H1 (cell line): ENCODE results near the gene ADCY9. TPM values are rescaled to one million over a fixed set of nuclear protein-coding genes. Genes with fewer than 3 reads are reported as not detected.

Source experiments
- CTCF ChIA-PET: fragments of 300-600 bp; sonication (Branson Sonifier 250); formaldehyde crosslinking; loops from one replicate; lab custom pipeline; 2021; ENCODE audit not compliant: partially characterized antibody; lab: Charles Lee
- POLR2A ChIA-PET: fragments of 300-600 bp; sonication (Branson Sonifier 250); formaldehyde crosslinking; loops from one replicate; lab custom pipeline; 2021; ENCODE audit warnings: inconsistent platforms; ENCODE audit not compliant: partially characterized antibody; lab: Charles Lee
- DNase-seq, 2 experiments: peaks; one replicate each; pipeline versions ENCODE4 v3.0.0 to v3.0.0-alpha.2; 2010 to 2022; ENCODE audit warnings: low spot score in 2 of 2, low read depth in 1 of 2, mixed read lengths in 1 of 2
- FAIRE-seq: peaks from 2 replicates; lab custom pipeline; 2011; peaks lifted over from hg19 to GRCh38; lab: Jason Lieb, UNC
- H2AFZ ChIP-seq: 2 replicates; pipeline ENCODE4 v1.8.1; 2012; ENCODE audit warnings: low read length, inconsistent platforms
- H2AK5ac ChIP-seq: 2 replicates; pipeline ENCODE4 v1.6.1; 2013; ENCODE audit warnings: low read depth, low read length
- H2BK120ac ChIP-seq: replicated peaks from 2 replicates; pipeline ENCODE3; 2013; ENCODE audit warnings: low read depth, low read length, inconsistent platforms
- H2BK12ac ChIP-seq: 2 replicates; pipeline ENCODE4 v1.6.1; 2013; ENCODE audit warnings: low read depth, low read length
- H2BK15ac ChIP-seq: 2 replicates; pipeline ENCODE4 v1.6.1; 2013; ENCODE audit warnings: low read length
- H2BK20ac ChIP-seq: 2 replicates; pipeline ENCODE4 v1.6.1; 2013; ENCODE audit warnings: low read length
- H2BK5ac ChIP-seq: 2 replicates; pipeline ENCODE4 v1.6.1; 2013; ENCODE audit warnings: low read depth, low read length
- H3K14ac ChIP-seq: 2 replicates; pipeline ENCODE4 v1.6.1; 2013; ENCODE audit warnings: inconsistent platforms; ENCODE audit not compliant: insufficient read length
- H3K18ac ChIP-seq: 2 replicates; pipeline ENCODE4 v1.6.1; 2013; ENCODE audit warnings: low read length; ENCODE audit errors: extremely low read depth
- H3K23ac ChIP-seq: 2 replicates; pipeline ENCODE4 v1.6.1; 2013; ENCODE audit warnings: inconsistent platforms; ENCODE audit not compliant: insufficient read length
- H3K23me2 ChIP-seq: 2 replicates; pipeline ENCODE4 v1.6.1; 2013; ENCODE audit warnings: low read depth, low read length
- H3K27ac ChIP-seq: 2 replicates; pipeline ENCODE4 v1.6.1; 2011; ENCODE audit warnings: low read depth, low read length, inconsistent platforms
- H3K27me3 ChIP-seq, 4 experiments: replicated peaks in 1 of 4; 1 replicate in 1 of 4; 2 replicates in 3 of 4; pipeline versions ENCODE4 v1.6.1 to v1.8.1; 2011 to 2013; ENCODE audit warnings: low read length in 3 of 4, mild to moderate bottlenecking in 3 of 4, inconsistent platforms in 2 of 4, mixed read lengths in 2 of 4, moderate library complexity in 1 of 4; ENCODE audit not compliant: control insufficient read depth in 3 of 4, insufficient read depth in 3 of 4; ENCODE audit errors: extremely low read depth in 1 of 4
- H3K36me3 ChIP-seq, 4 experiments: 2 replicates each; pipeline versions ENCODE4 v1.6.1 to v1.8.1; 2011 to 2013; ENCODE audit warnings: mild to moderate bottlenecking in 4 of 4, low read length in 3 of 4, moderate library complexity in 2 of 4, control low read depth in 1 of 4, inconsistent platforms in 1 of 4; ENCODE audit not compliant: insufficient read depth in 4 of 4, control insufficient read depth in 2 of 4
- H3K4ac ChIP-seq: replicated peaks from 2 replicates; pipeline ENCODE3; 2013; ENCODE audit warnings: low read length, low read depth, mixed read lengths, inconsistent platforms; ENCODE audit not compliant: insufficient read length
- H3K4me1 ChIP-seq, 4 experiments: replicated peaks in 1 of 4; 1 replicate in 1 of 4; 2 replicates in 3 of 4; pipeline versions ENCODE4 v1.6.1 to v1.8.1; 2011 to 2013; ENCODE audit warnings: low read length in 3 of 4, inconsistent platforms in 2 of 4, mixed read lengths in 1 of 4; ENCODE audit not compliant: insufficient read depth in 4 of 4, control insufficient read depth in 3 of 4
- H3K4me2 ChIP-seq, 2 experiments: 2 replicates each; pipeline versions ENCODE4 v1.6.1 to v1.8.1; 2011 to 2013; ENCODE audit warnings: low read depth in 2 of 2, low read length in 2 of 2, control low read depth in 1 of 2, inconsistent platforms in 1 of 2, mild to moderate bottlenecking in 1 of 2; ENCODE audit not compliant: insufficient read depth in 1 of 2
- H3K4me3 ChIP-seq, 4 experiments: fragments of 200-600, 300-600 bp in 1 of 4; sonication (generic), shearing (Covaris generic), sonication (Bioruptor Twin) in 1 of 4; 2 replicates each; pipeline versions ENCODE4 v1.5.1 to v1.8.1; 2011 to 2016; ENCODE audit warnings: low read length in 4 of 4, low read depth in 3 of 4, control low read depth in 2 of 4, inconsistent platforms in 2 of 4, mild to moderate bottlenecking in 2 of 4, mixed read lengths in 1 of 4, moderate library complexity in 1 of 4; ENCODE audit not compliant: insufficient read depth in 2 of 4; ENCODE audit errors: extremely low read depth in 1 of 4
- H3K56ac ChIP-seq: replicated peaks from 2 replicates; pipeline ENCODE3; 2013; ENCODE audit warnings: low read depth, mild to moderate bottlenecking, mixed read lengths, low read length, inconsistent platforms; ENCODE audit not compliant: insufficient read length
- H3K79me1 ChIP-seq: 2 replicates; pipeline ENCODE4 v1.6.1; 2013; ENCODE audit warnings: low read depth, low read length, control low read depth
- H3K79me2 ChIP-seq, 2 experiments: 2 replicates each; pipeline versions ENCODE4 v1.6.1 to v1.8.1; 2012 to 2013; ENCODE audit warnings: low read length in 2 of 2, mild to moderate bottlenecking in 2 of 2, inconsistent platforms in 1 of 2; ENCODE audit not compliant: insufficient read depth in 2 of 2, control insufficient read depth in 1 of 2
- H3K9ac ChIP-seq, 4 experiments: replicated peaks in 1 of 4; 1 replicate in 1 of 4; 2 replicates in 3 of 4; pipeline versions ENCODE4 v1.6.1 to v1.8.1; 2011 to 2013; ENCODE audit warnings: low read depth in 3 of 4, low read length in 3 of 4, control low read depth in 2 of 4, mild to moderate bottlenecking in 2 of 4, moderate library complexity in 2 of 4, inconsistent platforms in 1 of 4; ENCODE audit errors: extremely low read depth in 1 of 4
- H3K9me3 ChIP-seq, 2 experiments: 2 replicates each; pipeline versions ENCODE4 v1.6.1 to v1.8.1; 2012 to 2013; ENCODE audit warnings: mild to moderate bottlenecking in 2 of 2, moderate library complexity in 2 of 2, control low read depth in 1 of 2, inconsistent platforms in 1 of 2, low read depth in 1 of 2, low read length in 1 of 2, mixed read lengths in 1 of 2; ENCODE audit not compliant: insufficient read depth in 2 of 2
- H4K20me1 ChIP-seq, 2 experiments: replicated peaks in 1 of 2; 2 replicates each; pipeline versions ENCODE3 to v1.8.1; 2011 to 2013; ENCODE audit warnings: inconsistent platforms in 2 of 2, low read length in 2 of 2, mild to moderate bottlenecking in 1 of 2; ENCODE audit not compliant: insufficient read depth in 2 of 2, control insufficient read depth in 1 of 2
- H4K5ac ChIP-seq: 2 replicates; pipeline ENCODE4 v1.6.1; 2013; ENCODE audit warnings: low read length, low read depth, mixed read lengths, inconsistent platforms; ENCODE audit not compliant: insufficient read length
- H4K8ac ChIP-seq: 2 replicates; pipeline ENCODE4 v1.8.0; 2013; ENCODE audit warnings: mild to moderate bottlenecking, moderate library complexity, low read length, inconsistent platforms; ENCODE audit not compliant: insufficient read depth; ENCODE audit errors: extremely low read depth
- H4K91ac ChIP-seq: replicated peaks from 2 replicates; pipeline ENCODE3; 2013; ENCODE audit warnings: low read length, mixed read lengths, inconsistent platforms; ENCODE audit not compliant: insufficient read length
- SIX5 ChIP-seq: IDR thresholded peaks from 2 replicates; pipeline ENCODE4 v1.6.1; 2011; ENCODE audit warnings: mild to moderate bottlenecking, low read depth, low read length
- USF2 ChIP-seq: IDR thresholded peaks from 2 replicates; pipeline ENCODE4 v1.6.1; 2011; ENCODE audit warnings: low read length, improper control_type of control experiment
- WGBS, 2 experiments: shearing (Covaris generic) in 1 of 2; methylation state at CpG; one replicate each; pipeline versions ENCODE4 v1.1.6 to v1.1.7; 2013 to 2015; ENCODE audit warnings: low lambda C conversion rate in 2 of 2, mixed read lengths in 2 of 2, inconsistent platforms in 1 of 2, low coverage in 1 of 2, missing lambda C conversion rate in 1 of 2; ENCODE audit not compliant: insufficient replicate concordance in 2 of 2, insufficient coverage in 1 of 2, insufficient read length in 1 of 2; ENCODE audit errors: extremely low coverage in 1 of 2, missing lambda C conversion rate in 1 of 2; 5-methylcytosine and 5-hydroxymethylcytosine counted together
- polyA plus RNA-seq, 7 experiments: library from polyadenylated mRNA; depleted of rRNA in 3 of 7; stranded (reverse) in 5 of 7; unstranded in 2 of 7; fragments of >200 nt in 5 of 7; fragments of 200-250 nt in 2 of 7; gene quantifications; 1 replicate in 5 of 7; 2 replicates in 1 of 7; 4 replicates in 1 of 7; pipeline versions ENCODE4 v1.2.1 to v1.2.3, GENCODE V29; 2011 to 2013; ENCODE audit warnings: missing spikeins in 2 of 7, mixed read lengths in 2 of 7
- total RNA-seq: library from RNA; stranded (reverse); fragmentation: NEBNext Ultra II Directional; extraction: Animal tissue kit (Norgen Biotek cat#: 25700); gene quantifications from 2 replicates; pipeline ENCODE4 v1.2.1, GENCODE V29; 2021

ADCY9 gene
- total and polyA plus RNA-seq, 2 of the 8 experiments (the other 6 are each of a cell fraction or from before 2014, with no cell fraction given) = 5.4 to 13.1 TPM

DNA sequence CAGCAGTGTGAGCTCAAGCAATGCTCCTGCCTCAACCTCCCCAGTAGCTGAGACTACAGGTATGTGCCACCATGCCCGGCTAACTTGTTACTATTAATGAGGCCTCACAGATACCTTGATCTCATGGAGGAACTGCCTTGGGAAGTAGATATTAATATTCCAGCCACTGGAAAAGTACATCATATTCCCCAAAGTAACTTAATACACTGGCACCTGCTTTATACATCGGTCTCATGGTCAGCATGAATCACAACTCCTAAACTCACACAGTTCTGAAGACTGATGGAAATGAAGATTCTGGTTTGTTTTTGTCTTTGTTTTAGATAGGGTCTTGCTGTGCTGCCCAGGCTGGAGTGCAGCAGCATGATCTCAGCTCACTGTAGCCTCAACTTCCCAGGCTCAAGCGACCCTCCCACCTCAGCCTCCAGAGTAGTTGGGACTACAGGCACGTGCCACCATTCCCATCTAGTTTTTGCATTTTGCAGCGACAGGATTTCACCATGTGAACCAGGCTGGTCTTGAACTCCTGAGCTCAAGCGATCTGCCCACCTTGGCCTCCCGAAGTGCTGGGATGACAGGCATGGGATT lies 28.2 kb downstream of the ADCY9 start:
- Histone ChIP-seq H3K14ac (no peak overlapping the region), H2BK12ac (no peak overlapping the region)
- no peak for FAIRE-seq

More for the DNA sequence above, 28.2 kb downstream of the ADCY9 start:
- CTCF ChIA-PET = no interaction called here
- Histone ChIP-seq H2AK5ac (no peak overlapping the region), H3K36me3 (no peaks in the 10 kb centered on the region), H3K4me2 (no peak overlapping the region), H3K4me1 (peaks cover 0 to 4% (median 1%) of the 10 kb centered on the region in 4 experiments; a peak in 3 of 7 replicates), H2AFZ (no peak overlapping the region), H3K27ac (no peak overlapping the region), H3K56ac (no peak overlapping the region), H2BK5ac (no peak overlapping the region), H3K23me2 (no peaks in the 10 kb centered on the region), H4K20me1 (peaks cover 0 to 2% of the 10 kb centered on the region in 2 experiments), H2BK120ac (no peak overlapping the region), H3K27me3 (no peaks in the 10 kb centered on the region), H4K91ac (no peak overlapping the region), H2BK15ac (no peak overlapping the region), H3K9me3 (no peaks in the 10 kb centered on the region), H3K18ac (no peak overlapping the region), H4K8ac (no peak overlapping the region), H3K79me2 (no peaks in the 10 kb centered on the region; a peak in 1 of 4 replicates), H4K5ac (no peak overlapping the region), H3K4me3 (no peak overlapping the region), H3K4ac (no peak overlapping the region), H2BK20ac (no peak overlapping the region), H3K9ac (no peak overlapping the region), H3K79me1 (no peaks in the 10 kb centered on the region), H3K23ac (no peak overlapping the region)
- no peak for DNase-seq
- TF ChIP-seq SIX5 (no peak), USF2 (no peak)
- 89% methylated on average over 7 of the region's 7 CpGs; no CpG with 5 or more reads in 1 of the 2 experiments for WGBS, 2 experiments
- POLR2A ChIA-PET = no interaction called here
